GM19023 (cell line): ENCODE data around the gene HBB.
"Not testable (repeated sequence)": the region's sequence is repeated elsewhere in the genome, so short reads cannot be mapped to it uniquely, and the experiment has no call there.

ENCODE experiments used
- ATAC-seq: cut with Tn5 transposase; IDR thresholded peaks from one replicate; pipeline ENCODE4 v1.9.1; 2021; ENCODE audit warnings: mild to moderate bottlenecking, moderate library complexity; ENCODE audit not compliant: unreplicated experiment

HBB gene

DNA sequence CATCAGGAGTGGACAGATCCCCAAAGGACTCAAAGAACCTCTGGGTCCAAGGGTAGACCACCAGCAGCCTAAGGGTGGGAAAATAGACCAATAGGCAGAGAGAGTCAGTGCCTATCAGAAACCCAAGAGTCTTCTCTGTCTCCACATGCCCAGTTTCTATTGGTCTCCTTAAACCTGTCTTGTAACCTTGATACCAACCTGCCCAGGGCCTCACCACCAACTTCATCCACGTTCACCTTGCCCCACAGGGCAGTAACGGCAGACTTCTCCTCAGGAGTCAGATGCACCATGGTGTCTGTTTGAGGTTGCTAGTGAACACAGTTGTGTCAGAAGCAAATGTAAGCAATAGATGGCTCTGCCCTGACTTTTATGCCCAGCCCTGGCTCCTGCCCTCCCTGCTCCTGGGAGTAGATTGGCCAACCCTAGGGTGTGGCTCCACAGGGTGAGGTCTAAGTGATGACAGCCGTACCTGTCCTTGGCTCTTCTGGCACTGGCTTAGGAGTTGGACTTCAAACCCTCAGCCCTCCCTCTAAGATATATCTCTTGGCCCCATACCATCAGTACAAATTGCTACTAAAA, at the start of gene HBB:
HBB (minus strand) TSS at position 340 of the 579 bp plus-strand sequence; CDS start at position 290, 50 bp downstream.
- ATAC-seq, result no peak

DNA sequence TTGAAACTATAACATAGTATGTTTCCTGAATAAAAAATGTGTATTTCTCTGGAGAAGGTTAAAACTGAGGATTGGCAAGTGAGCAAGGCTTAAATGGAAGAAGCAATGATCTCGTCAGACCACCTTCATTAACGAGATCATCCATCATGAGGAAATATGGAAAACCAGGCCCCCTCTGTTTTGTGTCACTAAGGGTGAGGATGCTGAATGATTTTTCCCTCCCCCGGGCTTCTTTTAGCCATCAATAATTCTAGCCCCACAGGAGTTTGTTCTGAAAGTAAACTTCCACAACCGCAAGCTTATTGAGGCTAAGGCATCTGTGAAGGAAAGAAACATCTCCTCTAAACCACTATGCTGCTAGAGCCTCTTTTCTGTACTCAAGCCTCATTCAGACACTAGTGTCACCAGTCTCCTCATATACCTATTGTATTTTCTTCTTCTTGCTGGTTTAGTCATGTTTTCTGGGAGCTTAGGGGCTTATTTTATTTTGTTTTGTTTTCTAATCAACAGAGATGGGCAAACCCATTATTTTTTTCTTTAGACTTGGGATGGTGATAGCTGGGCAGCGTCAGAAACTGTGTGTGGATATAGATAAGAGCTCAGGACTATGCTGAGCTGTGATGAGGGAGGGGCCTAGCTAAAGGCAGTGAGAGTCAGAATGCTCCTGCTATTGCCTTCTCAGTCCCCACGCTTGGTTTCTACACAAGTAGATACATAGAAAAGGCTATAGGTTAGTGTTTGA, 48.7 kb upstream of the HBB start:
- no peak for ATAC-seq

DNA sequence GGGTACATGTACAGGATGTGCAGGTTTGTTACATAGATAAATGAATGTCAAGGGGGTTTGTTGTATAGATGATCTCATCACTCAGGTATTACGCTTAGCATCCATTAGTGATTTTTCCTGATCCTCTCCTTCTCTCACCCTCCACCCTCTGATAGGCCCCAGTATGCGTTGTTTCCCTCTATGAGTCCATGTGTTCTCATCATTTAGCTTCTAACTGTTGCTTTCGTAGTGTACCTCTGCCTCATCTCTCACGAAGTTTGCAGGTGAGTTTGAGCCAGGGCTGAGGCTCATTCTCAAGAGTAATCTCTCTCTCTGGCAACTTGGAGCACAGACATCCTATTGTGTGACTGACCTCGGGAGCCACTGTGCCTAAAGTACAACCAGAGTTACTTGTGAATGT, 47.5 kb upstream of the HBB start:
- no peak for ATAC-seq

DNA sequence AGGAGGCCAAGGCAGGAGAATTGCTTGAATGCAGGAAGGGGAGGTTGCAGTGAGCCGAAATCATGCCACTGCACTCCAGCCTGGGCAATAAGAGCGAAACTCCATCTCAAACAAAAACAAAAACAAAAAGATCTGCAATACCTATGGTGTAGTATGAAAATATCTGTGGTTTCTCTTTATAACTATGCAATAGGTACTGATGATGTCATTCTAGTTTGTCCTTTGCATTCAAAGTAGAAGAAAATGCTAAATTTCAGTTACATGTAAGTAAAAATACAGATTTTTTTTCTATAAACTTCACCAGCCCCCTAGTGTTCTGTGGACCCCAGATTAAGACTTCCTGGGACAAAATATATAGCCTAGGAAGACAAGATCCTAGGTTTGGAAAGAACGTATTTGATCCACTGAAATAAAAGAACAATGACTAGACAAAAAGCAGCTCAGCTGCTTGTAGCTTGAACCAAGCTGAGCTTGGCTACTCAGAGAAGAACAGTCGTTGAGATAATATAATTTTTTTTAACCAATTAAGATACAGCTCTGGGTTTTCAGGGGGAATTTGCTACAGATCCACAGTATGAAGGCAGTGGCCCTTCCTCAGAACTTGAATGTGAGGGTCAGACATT, 45.6 kb upstream of the HBB start:
- no peak for ATAC-seq

DNA sequence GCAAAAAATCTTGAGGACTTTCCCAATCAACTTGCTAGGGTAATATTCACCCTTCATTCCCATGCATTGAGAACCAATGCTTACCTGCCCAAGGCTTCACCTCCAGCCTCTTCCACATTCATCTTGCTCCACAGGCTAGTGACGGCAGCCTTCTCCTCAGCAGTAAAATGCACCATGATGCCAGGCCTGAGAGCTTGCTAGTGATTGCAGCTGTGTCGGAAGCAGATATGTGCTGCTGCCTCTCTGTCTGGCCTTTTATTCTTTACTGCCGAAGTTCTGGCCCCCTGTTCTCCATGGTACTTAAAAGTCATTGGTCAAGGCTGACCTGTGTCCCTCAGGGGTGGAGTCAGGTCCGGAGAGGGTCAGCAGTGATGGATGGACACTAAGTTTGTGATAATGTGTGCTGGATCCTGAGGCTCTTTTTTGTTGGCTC, 42.9 kb upstream of the HBB start, which contains the start of gene HBE1:
HBE1 (minus strand) TSS at position 231 of the 433 bp plus-strand sequence; CDS start at position 176, 55 bp downstream.
- ATAC-seq, result no peak

DNA sequence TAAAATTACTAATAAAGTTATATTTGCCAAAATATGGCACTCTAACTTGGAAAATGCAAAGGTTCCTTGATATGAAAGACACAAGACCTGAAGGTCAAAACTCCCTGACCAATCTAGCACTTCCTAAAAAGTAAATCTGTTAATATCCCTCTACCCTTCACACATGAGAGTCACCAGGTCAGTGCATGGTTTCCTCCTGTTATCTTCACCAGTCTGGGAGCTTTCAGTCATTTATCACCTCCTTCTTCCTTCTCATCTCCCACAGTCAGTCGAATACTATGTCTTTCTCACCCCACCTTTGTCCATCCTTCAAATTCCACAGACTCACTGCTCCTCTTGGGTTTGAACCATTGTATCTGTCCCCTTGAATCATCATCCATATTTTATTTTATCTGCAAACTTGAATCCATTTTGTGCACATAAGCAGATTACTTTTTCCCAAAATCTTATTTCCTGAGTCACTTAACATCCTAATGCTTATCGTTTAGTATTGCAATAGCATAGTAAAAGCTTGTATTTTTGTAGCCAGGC, 40.2 kb upstream of the HBB start:
- no peak for ATAC-seq

DNA sequence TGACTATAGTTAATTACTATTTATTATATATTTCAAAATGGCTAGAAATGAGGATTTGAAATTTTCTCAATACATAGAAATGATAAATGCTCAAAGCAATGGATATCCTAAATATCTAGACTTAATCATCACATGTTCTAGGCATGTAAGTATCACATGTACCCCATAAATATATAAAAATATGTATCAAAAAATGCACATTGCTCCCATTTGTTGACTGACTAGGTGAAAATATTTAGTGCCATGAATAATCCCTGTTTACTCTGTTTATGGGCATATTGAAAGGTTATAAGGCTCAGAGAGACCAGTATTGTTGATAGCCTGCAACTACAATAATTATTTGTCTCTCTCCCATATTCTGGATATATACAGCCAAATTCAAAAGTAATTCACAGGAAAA, 39.7 kb upstream of the HBB start:
- ATAC-seq, result no peak

DNA sequence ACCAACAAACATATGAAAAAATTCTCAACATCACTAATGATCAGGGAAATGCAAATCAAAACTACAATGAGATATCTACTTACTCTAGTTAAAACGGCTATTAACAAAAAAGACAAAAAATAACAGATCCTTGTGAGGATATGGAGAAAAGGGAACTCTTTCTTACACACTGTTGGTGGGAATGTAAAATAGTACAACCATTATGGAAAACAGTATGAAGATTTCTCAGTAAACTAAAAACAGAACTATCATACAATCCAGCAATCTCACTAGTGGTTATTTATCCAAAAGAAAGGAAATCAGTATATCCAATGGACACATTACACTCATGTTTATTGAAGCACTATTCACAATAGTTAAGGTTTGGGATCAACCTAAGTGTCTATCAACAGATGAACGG, 39.0 kb upstream of the HBB start:
- ATAC-seq, result no peak

DNA sequence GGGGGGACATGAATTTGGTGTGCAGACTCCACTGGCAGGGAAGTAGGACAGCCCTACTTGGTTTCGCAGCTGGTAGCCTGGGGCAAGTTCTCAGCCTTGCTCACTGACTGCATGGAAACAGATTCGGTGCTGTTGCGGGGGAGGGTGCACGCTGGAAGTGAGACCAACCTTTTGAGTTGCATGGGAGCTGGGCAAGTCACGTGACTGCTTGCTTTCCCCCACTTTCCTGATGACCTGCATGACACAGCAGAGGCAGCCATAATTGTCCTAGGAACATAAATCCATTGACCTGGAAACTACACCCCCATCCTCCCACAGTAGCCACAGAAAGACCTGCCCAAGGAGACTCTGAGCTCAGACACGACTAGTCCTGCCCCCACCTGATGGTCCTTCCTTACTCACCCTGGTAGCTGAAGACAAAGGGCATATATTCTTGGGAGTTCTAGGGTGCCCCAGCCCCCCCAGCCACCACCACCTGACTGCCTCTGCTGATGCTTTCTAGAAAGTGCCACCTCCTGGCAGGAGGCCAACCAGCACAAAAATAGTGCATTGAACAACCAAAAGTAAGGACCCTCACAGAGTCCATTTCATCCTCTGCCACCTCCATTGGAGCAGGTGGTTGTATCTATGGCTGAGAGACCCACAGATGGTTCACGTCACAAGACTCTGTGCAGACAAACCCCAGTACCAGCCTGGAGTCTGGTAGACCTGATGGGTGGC, 31.8 kb upstream of the HBB start:
- no peak for ATAC-seq

DNA sequence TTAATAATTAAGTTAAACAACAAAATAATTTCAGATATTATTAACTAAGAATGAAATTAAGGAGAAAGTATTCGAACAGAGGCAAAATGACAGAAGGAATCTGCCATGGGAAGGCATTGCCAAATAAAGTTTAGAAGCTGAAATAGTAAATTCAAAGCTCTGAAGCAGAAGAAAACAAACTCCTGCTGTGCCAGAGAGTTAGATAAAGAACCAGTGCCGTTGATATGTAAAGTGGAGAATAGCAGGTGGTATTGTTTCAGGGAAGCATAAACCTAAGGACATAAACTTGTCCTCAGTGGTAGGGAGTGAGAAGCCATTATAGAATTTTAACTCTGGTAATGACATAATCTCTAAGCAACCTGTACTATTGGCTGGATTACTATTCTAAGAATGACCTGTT, 30.4 kb upstream of the HBB start:
- no peak for ATAC-seq

DNA sequence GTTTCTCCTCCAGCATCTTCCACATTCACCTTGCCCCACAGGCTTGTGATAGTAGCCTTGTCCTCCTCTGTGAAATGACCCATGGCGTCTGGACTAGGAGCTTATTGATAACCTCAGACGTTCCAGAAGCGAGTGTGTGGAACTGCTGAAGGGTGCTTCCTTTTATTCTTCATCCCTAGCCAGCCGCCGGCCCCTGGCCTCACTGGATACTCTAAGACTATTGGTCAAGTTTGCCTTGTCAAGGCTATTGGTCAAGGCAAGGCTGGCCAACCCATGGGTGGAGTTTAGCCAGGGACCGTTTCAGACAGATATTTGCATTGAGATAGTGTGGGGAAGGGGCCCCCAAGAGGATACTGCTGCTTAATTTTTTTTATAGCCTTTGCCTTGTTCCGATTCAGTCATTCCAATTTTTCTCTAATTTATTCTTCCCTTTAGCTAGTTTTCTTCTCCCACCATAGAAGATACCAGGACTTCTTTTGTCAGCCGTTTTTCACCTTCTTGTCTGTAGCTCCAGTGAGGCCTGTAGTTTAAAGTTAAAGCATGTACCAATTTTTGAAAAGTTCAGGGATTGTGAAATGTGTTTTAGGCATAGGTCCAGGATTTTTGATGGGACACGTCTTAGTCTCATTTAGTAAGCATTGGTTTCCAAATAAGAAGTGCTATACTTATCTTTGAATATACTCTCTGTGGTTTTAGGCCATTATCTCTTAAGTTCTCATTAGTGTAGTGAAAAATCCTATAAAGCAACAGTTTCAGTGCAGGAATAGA, 28.0 kb upstream of the HBB start, which contains the start of gene HBG2:
HBG2 (minus strand) TSS at position 136 of the 768 bp plus-strand sequence; CDS start at position 83, 53 bp downstream.
- ATAC-seq, result not testable (repeated sequence)

DNA sequence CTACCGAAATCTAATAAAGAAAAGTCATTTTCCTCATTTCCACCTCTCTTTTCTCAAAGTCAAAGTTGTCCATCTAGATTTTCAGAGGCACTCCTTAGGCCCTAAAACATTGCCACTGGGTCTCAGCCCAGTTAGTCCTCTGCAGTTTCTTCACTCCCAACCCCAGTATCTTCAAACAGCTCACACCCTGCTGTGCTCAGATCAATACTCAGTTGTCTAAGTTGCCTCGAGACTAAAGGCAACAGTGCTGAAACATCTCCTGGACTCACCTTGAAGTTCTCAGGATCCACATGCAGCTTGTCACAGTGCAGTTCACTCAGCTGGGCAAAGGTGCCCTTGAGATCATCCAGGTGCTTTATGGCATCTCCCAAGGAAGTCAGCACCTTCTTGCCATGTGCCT, 27.2 kb upstream of the HBB start:
- ATAC-seq, result not testable (repeated sequence)

DNA sequence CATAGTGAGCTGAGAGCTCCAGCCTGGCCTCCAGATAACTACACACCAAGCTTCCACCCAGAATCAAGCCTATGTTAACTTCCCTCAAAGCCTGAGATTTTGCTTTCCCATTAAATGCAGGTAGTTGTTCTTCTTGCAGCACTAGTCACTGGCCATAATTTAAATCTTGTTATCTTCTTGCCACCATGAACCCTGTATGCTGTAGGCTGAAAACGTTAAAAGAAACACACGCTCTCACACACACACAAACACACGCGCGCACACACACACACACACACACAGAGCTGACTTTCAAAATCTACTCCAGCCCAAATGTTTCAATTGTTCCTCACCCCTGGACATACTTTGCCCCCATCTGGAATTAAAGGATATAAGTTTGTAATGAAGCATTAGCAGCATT, 26.6 kb upstream of the HBB start:
- not testable (repeated sequence) for ATAC-seq

DNA sequence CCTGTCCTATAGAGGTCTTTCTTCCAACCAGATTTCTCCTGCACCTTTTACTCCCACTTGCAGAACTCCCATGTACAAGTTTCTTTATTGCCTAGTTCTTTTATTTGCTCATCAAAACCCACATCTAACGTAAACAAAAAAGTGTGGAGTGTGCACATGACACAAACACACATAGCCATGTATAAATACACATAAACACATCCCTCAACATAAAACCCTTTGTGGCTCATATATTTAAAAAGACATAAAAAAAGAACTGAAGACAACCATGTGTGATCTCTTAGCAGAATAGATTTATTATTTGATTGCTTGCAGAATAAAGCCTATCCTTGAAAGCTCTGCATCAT, 26.0 kb upstream of the HBB start:
- no peak for ATAC-seq

DNA sequence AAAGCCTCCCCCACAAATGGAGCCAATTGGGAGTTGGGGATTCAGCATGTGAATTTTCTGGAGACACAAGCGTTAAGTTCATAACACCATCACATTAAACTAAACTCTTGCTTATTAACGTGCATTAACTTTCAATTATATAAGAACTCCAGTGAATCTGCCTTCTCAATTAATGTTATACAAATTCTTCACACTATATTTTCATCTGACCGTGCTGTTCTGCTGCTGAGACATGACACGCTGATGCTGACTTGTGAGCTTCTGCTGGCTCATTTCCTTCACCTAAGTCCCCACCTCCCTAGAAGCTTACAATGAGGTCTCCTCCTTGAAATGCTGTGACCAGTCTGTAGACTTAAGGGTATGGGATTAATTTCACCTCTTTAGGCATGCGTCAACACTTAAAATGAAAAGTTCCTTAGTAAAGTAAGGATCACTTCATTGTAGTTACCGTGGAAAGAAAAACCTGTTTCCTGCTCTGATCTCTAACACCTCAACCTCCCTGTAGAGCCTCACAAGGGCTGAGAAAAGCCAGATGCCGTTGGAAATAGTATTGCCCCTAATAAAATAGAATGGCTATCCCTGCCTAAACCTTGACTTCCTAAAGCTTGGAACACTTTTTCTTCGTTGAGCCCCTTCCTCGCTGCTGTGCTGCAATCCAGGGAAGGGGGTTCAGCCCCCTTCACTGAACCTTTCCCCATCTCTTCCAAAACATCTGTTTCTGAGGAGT, 25.5 kb upstream of the HBB start:
- no peak for ATAC-seq

DNA sequence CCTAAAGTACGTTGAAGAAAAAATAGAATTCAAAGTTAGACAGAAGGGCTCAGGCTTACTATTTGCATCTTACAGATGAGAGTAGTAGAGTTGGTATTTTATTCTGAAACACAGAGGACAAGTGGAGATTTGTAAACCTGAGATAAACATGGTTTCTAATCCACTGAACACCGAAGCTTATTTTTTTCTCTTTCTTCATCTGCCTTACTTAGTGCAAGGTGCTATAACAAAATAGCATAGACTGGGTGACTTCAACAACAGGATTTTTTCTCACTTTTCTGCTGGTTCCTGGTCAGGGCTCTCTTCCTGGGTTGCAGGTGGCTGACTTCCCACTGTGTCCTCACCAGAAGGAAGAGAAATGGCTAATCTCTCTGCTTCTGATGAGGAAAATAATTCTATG, 24.9 kb upstream of the HBB start:
- no peak for ATAC-seq

DNA sequence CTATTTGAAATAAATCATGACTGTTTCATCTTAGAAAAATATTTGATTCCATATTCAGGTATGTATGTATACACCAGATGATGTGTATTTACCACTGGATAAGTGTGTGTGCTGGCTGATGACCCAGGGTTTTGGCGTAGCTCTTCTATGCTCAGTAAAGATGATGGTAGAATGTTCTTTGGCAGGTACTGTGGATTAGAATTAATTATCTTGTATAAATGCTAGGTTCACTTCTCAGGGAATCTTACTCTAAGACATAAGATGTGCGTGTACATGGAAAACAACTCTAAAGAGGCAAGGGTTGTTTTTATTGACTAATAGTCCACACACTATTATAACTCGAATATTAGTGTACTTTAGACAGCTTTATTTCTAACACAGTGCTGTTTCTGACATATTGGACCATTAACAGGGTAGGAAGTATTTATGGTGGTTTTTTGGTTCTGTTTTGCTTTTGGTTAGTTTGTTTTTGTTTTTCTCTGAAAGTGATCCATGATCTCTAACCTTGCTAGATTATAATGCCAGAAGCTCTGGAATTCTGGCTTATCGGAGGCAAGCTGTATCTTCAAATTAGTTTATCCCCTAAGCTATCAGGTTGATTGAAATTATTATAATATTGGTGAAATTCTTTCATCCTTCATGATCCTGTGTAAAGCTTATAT, 23.8 kb upstream of the HBB start:
- no peak for ATAC-seq

DNA sequence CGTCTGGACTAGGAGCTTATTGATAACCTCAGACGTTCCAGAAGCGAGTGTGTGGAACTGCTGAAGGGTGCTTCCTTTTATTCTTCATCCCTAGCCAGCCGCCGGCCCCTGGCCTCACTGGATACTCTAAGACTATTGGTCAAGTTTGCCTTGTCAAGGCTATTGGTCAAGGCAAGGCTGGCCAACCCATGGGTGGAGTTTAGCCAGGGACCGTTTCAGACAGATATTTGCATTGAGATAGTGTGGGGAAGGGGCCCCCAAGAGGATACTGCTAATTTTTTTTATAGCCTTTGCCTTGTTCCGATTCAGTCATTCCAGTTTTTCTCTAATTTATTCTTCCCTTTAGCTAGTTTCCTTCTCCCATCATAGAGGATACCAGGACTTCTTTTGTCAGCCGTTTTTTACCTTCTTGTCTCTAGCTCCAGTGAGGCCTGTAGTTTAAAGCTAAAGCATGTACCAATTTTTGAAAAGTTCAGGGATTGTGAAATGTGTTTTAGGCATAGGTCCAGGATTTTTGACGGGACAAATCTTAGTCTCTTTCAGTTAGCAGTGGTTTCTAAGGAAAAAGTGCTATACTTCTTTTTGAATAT, 23.0 kb upstream of the HBB start, which contains the start of gene HBG1:
HBG1 (minus strand) TSS at position 51 of the 590 bp plus-strand sequence. CDS start 53 bp downstream, outside the sequence.
- ATAC-seq, result not testable (repeated sequence)

DNA sequence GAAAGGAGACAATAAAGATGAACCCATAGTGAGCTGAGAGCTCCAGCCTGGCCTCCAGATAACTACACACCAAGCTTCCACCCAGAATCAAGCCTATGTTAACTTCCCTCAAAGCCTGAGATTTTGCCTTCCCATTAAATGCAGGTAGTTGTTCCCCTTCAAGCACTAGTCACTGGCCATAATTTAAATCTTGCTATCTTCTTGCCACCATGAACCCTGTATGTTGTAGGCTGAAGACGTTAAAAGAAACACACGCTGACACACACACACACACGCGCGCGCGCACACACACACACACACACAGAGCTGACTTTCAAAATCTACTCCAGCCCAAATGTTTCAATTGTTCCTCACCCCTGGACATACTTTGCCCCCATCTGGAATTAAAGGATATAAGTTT, 21.6 kb upstream of the HBB start:
- not testable (repeated sequence) for ATAC-seq
